ENCODE measurements around the gene DHX35.

Gene DHX35, protein sequence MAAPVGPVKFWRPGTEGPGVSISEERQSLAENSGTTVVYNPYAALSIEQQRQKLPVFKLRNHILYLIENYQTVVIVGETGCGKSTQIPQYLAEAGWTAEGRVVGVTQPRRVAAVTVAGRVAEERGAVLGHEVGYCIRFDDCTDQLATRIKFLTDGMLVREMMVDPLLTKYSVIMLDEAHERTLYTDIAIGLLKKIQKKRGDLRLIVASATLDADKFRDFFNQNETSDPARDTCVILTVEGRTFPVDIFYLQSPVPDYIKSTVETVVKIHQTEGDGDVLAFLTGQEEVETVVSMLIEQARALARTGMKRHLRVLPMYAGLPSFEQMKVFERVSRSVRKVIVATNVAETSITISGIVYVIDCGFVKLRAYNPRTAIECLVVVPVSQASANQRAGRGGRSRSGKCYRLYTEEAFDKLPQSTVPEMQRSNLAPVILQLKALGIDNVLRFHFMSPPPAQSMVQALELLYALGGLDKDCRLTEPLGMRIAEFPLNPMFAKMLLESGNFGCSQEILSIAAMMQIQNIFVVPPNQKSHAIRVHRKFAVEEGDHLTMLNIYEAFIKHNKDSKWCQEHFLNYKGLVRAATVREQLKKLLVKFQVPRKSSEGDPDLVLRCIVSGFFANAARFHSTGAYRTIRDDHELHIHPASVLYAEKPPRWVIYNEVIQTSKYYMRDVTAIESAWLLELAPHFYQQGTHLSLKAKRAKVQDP

DNA sequence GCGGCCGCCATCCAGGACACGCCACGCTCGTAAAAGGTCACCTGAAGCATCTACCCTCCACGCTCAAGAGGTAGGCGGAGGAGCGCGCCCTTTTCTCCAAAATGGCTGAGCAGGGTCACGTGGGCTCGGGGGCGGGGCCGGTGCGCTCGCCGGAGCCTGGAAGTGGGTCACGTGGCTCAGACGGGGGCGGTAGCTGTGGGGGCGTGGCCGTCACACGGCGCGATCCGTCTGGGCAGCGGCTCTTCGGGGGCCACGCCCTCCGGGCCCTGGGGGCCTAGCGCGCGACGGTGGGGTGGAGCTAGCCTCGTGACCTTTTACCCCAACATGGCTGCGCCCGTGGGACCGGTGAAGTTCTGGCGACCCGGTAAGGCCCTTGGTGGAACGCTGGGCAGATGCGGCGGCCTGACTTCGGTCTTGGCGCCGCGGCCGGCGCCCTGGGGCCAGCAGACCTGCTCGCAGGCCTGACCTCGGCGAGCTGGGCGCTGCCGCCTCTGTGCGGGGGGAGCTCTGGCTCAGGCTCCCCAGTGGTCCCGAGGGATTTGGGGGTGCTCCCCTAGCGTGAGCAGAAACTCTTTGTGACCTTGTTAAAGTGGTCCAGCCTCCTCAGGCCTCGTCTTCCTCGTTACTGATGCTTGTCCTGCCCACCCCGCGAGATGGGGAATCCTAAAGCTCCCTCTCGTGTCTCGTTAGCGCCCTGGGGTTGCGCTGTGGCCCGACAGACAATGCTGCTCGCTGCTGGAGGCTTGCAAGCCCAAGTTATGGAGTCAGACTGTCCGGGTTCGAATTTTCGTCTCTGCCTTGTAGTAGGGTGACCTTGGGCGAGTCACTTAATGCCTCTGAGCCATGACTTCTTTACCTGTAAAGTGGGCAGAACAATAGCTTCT is at the start of gene DHX35:
TSS of gene DHX35 (plus strand) at position 301 of the 884 bp plus-strand sequence. CDS start at position 325, 24 bp downstream.
- DNase-seq, result peak; percentile 99

DNA sequence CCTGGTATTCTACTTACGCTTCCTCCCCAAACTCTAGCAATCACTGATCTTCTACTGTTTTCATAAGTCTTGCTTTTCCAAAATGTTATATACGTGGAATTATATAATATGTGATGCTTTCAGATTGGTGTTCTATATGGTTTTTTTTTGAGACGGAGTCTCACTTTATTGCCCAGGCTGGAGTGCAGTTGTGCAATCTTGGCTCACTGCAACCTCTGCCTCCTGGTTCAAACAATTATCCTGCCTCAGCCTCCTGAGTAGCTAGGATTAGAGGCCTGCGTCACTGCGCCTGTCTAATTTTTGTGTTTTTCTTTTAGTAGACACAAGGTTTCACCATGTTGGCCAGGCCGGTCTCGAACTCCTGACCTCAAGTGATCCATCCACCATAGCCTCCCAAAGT is 46.8 kb upstream of the DHX35 start:
- DNase-seq, result no peak

DNA sequence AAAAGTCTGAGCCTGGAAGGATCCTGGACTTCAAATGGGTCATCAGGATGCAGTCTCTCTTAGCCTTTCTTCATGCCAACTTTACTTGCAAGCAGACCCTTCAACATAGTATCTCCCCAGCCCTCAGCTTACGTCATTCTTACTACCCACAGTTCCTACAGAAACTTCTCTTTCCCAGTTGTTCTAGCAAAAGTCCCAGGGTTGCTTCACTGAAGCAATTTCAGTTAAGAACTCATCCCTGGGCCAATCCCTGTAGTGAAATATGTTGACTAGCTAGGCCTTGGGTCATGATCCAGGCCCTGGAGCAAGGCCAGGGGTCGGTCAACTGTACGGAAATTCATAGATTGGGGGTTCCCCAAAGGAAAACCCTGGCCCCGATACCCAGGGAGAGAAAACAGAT is 44.5 kb upstream of the DHX35 start:
- no peak for DNase-seq

DNA sequence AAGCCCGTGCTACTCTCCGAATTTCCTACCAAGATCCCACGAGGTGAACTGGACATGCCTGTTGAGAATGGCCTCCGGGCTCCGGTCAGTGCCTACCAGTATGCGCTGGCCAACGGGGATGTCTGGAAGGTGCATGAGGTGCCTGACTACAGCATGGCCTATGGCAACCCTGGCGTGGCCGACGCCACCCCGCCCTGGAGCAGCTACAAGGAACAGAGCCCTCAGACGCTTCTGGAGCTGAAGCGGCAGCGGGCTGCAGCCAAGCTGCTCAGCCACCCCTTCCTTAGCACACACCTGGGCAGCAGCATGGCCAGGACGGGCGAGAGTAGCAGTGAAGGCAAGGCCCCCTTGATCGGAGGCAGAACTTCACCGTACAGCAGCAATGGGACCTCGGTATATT is 44.0 kb upstream of the DHX35 start:
- DNase-seq, result no peak

DNA sequence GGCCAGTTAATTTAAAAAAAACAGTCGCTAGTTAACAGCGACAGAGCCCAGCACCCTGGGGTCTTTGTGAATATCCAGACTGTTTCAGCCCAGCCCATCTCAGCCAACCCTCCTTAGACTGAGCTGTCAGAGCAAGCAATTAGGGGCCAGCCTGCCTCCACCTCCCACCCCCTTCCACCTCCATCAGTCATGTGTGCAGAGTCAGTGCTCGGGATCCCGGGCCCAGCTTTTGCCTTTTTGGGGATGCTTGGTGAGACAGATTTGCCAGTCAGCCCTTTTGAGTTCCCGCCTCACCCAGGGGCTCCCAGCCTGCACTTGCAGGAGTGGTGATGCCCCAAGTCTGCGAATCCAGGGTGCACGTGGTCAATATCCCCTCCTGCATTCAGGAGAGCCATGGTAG is 42.5 kb upstream of the DHX35 start:
- no peak for DNase-seq

DNA sequence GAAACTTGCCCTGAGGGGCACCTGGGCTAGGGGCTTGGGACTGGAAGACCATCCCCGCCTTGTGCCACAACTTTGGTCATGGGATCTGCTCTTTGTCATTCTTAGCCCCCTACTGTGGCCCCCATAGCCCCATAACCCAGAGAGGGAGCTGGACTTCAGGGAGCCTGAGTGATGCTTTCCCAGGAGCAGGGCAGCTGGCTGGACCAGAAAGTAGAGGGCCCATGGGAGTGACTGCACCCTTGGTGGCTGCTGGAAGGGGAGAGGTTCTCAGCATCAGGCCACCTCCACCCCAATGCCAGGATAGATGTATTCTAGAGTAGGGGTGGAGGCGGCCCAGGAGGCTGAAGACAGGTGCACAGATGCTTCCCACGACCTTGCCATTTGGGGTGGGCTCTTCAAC is 41.7 kb upstream of the DHX35 start:
- DNase-seq, result no peak

DNA sequence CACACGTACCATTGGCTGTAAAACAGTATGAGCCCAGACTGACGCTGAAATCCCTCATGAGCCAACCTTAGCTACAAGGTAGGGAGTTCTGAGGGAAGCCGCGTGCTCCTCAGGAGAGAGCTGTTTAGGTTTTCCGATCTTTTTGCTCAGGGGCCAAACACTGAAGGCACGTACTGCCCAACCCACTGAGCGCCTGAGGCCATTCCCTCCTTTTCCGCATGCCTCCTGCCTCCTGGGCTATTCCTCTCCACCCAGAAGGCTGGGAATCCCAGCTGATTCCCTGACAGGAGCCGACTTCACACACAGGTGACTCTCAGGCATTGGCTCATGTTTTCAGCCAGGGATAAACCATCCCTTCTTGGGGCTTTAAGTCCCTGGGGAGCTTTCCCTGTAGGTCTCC is 41.3 kb upstream of the DHX35 start:
- DNase-seq, result no peak

DNA sequence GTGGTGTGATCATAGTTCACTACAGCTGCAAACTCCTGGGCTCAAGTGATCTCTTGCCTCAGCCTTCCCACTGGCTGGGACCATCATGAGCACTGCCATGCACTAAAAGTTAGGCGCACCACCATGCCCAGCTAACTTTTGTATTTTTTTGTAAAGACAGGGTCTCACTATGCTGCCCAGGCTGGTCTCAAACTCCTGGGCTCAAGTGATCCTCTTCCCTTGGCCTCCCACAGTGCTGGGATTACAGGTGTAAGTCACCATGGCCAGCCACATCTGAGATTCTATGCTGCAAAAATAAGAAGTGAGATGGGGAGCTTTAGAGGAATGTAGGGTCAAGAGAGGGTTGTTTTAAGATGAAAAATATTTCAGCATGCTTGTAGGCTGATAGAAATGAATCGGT is 37.4 kb upstream of the DHX35 start:
- no peak for DNase-seq

DNA sequence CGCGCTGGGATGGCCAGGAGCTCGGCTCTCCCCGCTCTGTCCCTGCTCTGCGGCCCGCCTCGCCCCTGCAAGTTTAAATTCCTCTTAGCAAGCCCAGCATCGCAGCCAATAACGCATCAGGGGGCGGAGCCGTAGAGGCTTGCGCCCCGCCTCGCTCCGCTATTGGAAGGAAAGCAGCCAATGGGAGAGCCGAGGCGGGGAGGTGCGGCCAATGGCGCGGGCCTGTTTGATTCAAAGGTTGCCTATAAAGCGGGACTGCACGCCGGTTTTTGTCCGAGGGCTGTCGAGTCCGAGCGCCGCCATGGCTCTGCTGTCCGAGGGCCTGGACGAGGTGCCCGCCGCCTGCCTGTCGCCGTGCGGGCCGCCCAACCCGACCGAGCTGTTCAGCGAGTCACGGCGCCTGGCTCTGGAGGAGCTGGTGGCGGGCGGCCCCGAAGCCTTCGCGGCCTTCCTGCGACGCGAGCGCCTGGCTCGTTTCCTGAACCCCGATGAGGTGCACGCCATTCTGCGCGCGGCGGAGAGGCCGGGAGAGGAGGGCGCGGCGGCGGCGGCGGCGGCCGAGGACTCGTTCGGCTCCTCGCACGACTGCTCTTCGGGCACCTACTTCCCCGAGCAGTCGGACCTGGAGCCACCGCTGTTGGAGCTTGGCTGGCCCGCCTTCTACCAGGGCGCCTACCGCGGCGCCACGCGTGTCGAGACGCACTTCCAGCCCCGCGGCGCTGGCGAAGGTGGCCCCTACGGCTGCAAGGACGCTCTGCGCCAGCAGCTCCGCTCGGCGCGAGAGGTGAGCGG is 35.8 kb upstream of the DHX35 start, which contains the start of gene FAM83D:
TSS of gene FAM83D (plus strand) at position 276 of the 792 bp plus-strand sequence. CDS start at position 302, 26 bp downstream.
- DNase-seq, result peak; percentile 97

DNA sequence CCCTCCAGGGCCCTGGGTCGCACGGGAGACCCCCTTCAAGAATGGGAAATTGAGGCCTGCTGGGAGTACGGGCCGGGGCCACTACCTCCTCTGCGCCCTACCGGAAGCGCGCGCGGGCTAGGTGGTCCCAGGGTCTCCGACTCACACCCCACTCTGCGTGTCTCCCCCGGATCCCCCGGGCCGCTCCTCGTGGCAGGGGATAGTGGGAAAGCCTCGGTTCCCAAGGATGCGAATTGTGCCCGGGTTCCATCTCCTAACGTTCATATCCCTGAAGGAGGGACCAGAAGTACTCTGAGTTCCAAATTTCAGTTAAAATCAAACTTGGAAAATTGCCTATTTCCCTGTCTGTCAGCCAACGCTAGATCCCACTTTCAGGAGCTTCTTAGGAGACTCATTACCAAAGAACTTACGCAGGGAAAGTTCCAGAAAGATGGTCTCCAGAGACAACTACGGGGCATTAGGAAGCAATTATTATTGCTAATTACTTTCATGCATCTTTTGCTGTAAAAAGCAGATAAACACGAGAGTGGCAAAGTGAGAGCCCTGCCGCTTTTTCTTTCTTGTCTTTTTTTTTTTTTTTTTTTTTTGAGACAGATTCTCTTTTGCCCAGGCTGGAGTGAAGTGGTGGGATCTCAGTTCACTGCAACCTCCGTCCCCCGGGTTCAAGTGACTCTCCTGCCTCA is 35.1 kb upstream of the DHX35 start:
- DNase-seq, result no peak

DNA sequence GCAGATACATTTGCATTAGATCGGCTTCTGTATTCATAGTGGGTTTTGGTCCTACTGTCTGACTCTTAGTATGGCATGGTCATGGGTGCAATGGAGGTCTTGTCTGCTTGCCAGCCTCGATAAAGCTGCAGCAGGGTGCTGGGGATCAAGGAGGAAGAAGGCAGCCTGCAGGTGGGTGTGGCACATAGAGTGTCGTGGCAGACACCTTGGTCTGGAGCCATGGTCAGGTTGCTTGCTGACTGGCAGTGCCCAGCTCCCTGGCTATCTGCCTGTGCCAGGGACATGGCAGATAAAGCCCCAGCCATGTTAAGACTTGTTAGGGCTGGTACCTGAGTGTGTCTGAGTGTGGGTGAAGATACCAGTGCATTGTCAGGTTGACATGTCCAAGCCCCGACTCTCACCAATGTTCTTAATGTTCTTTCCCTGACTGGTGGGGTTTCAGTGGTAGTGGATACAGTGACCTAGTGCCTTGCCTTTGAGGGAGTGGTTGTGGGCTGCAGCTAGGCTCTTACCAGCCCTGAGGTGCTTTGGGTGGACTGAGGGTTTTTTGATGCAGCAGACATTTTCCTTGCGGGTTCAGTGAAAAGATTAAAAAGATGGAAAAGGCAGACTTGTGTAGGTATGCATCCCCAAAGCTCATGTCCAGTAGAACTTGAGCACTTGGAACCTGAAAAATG is 34.1 kb upstream of the DHX35 start:
- DNase-seq, result no peak

DNA sequence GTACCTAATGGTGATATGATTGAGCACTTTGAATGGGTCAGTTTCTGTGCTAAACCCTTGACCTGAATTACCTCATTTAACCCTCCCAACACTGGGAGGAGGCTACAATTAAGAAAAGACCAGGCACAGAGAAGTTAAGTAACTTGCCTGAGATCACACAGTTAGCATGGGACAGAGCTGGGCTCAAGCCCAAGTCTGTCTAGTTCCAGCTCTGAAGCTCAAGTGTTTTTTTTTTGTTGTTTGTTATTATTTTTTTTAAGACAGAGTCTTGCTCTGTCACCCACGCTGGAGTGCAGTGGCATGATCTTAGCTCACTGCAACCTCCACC is 31.9 kb upstream of the DHX35 start:
- DNase-seq, result no peak

DNA sequence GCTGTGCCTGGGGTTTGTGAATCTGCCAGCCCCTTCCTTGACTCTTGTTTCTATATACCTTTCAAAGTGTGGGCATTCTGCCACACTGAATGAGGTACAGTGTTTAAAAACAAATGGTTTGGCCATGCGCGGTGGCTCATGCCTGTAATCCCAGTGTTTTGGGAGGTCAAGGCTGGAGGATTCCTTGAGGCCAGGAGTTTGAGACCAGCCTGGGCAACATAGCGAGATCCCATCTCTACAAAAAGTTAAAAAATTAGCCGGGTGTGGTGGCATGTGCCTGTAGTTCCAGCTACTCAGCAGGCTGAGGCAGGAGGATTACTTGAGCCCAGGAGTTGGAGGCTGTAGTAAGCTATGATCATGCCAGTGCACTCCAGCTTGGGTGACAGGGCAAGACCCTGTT is 30.2 kb upstream of the DHX35 start:
- no peak for DNase-seq

DNA sequence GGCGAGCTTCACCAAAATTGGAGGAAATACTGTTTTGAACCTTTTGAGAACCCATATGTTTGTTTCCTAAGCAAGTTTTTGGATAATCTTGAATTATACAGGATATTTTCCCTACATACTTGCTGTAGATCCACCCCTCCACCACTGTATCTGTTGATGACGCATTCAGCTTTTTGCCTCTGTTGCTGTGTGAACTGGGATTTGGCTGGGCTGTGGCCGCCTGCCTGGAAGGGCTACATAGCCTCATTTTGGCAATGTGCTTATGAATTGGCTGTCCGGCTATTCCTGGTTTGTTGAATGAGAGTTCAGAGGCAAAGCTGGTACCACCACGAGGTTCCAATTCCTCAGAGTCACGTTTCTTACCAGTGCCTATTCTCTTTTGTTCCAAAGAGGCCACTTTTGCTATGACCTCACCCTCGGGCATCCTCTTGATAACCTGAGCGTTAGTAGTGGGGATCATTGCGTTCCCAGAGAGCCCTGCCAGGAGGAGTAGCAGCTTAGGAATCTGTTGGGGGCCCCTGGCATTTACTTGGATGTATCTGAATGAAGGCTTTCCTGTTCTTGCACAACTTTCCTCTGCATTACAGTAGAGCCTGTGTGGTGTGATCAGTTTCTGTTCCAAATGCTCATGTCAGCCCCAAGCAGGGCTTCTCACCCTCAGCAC is 29.6 kb upstream of the DHX35 start:
- no peak for DNase-seq

DNA sequence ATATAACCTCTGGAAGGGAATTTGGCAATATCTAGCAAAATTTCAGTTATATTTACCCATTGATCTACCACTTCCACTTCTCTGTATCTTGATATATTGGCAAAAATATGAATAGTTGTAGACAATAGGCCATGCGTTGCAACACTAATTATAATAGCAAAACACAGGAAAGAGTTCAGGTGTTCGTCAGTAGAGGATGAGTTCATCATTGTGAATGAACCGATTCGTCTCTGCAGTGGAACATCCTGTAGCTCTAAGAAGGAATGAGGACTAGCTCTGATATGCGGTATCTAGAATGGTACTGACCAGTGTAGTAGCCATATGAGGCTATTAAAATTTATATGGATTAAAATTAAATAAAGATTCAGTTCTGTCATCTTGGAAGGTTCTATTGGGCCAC is 27.6 kb upstream of the DHX35 start:
- no peak for DNase-seq

DNA sequence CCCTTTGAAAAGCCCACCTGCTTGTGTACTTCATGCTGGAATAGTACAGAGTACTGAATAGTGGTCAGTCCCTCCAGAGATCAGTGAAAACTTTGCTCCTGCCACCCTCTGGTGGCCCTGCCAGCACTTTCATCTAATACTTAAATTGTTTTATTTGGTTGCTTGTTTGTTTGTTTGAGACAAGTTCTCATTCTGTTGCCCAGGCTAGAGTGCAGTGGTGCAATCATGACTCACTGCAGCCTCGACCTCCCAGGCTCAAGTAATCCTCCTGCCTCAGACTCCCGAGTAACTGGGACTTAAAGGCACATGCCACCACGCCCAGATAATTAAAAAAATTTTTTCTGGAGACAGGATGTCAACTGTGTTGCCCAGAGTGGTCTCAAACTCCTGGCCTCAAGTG is 26.9 kb upstream of the DHX35 start:
- no peak for DNase-seq

DNA sequence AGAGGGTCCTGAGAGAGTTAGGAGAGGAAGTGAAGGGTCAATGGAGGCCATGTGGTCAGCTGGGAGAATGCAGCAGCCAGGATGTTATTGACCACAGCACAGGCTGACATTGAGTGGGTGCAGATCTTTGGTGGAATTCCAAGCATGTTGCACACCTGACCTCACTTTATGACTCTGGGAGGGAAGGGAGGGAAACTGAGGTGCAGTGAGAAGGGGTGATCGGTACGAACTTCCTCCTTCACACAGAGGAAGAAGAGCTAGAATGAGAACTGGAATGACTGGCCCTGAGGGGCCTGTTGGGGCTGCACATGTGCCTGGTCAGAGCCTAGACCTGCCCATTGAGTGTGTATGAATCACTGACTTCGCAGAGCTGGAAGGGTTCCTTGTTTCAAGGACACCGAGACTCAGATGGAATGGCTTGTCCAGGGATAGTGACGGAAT is 26.2 kb upstream of the DHX35 start:
- no peak for DNase-seq

DNA sequence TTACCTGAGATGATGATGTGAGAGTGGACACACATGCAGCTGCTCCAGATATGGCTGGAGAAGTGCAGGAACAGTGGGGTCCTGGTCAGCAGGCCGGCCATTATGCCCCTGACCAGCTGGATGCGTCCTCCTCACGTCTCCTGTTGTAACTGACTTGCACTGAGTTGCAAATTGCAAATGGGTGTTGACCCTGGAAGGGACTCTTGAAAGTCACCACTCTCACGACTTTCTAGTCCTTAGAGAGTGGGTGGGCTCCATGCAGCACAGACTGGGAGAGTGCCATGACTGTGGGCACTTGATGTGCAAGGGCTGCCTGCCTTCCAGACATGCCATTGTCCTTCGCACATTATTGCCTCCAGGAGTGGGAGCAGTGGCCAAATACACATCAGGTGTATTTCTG is 25.1 kb upstream of the DHX35 start:
- DNase-seq, result no peak

DNA sequence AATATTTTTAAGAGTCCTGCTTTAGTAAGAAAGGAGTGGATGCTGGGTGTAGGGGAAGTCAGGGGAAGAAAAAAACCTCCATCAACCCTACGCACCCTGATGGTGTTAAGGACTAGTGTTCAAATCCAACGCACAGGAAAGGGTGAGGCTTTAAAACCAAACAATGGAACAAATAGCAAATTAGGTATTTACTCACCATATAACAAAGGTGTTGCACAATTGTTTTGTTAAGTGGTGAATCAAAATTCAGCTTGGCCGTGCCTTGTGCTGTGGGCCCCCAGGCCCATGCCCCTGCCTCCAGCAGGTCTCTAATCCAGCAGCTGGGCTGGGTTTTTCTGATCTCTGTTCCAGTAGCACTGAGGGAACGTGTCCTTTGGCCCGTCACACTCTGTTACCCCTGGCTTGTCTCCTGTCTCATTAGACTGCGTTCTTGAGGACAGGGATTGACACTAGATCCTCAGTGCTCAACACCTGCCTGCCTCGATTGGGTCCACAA is 24.1 kb upstream of the DHX35 start:
- DNase-seq, result no peak

DNA sequence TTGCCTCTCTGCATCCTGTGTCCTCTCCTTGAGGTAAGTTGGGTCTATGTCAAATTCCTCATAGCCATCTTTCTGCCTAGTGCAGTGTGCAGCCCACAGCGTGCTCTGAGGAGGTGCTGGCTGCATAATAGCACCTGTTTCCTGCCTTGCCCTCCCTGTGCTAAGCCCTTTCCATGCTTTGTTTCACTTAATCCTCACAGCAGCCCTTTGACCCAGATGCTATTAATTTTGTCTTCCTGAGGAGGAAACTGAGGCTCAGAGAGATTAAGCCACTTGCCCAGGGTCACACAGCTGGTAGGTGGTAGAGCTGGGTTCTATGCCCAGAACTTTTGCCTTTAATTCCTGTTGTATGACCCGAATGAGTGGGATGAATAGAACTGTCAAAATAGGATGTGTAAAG is 22.5 kb upstream of the DHX35 start:
- no peak for DNase-seq

DNA sequence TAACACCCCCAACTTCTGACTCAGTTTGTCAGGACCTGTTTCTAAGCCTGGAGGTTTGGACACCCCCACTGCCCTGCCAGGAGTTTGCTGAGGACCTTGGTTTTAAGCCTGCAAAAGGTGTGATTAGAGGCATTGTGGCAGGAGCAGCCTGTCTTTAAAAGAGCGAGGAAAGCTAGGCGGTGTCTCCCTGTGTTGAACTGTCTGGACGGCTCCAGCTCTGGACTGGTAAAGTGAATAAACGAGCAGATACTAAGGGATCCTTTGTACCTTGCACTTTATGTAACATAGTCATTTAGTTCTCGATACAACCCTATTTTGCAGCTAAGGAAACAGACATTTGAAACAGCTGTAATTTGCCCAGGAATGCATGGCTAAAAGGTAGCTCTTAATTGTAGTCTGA is 21.5 kb upstream of the DHX35 start:
- DNase-seq, result no peak
